ENCODE data around the gene BCAM.

DNA sequence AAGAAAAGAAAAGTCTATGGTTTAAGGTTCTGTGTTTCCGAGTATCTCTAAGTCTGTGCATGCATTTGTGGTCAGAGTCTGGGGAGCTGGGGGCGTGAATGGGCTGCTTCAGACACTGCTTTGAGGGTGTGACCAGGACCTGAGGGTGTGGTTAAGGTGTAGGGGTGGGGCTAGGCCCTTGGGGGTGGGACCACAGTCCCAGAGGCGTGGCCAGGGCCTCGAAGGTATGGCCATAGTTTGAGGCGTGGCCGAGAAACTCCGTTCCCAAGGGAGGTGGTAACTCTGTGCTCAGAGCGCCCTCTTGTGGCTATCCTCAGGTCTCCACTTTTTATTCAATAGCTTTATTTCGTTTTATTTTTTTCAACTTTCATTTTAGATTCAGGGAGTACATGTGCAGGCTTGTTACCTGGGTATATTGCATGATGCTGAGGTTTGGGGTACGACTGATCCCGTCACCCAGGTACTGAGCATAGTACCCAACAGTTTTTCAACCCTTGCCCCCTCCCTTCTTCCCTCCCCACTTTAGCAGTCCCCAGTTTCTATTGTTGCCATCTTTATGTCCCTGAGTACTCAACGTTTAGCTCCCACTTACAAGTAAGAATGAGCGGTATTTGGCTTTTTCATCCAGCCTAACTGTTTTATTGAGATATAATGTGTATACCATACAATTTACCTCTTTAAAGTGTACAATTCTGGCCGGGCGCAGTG, 38.2 kb upstream of the BCAM start:
- TF ChIP-seq POLR2AphosphoS5 (IDR thresholded peaks at IDR 0.05) (peak; percentile 65 to 77 (median 70)), POLR2A (IDR thresholded peaks at IDR 0.05) (no peak)
- TF ChIP-seq, protein P1, sequence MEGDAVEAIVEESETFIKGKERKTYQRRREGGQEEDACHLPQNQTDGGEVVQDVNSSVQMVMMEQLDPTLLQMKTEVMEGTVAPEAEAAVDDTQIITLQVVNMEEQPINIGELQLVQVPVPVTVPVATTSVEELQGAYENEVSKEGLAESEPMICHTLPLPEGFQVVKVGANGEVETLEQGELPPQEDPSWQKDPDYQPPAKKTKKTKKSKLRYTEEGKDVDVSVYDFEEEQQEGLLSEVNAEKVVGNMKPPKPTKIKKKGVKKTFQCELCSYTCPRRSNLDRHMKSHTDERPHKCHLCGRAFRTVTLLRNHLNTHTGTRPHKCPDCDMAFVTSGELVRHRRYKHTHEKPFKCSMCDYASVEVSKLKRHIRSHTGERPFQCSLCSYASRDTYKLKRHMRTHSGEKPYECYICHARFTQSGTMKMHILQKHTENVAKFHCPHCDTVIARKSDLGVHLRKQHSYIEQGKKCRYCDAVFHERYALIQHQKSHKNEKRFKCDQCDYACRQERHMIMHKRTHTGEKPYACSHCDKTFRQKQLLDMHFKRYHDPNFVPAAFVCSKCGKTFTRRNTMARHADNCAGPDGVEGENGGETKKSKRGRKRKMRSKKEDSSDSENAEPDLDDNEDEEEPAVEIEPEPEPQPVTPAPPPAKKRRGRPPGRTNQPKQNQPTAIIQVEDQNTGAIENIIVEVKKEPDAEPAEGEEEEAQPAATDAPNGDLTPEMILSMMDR (IDR thresholded peaks at IDR 0.05 in 8 of 11, conservative IDR thresholded peaks at IDR 0.05 in 3 of 11): peak; percentile 58 to 98 (median 88)
